Common myeloid progenitor, CD34-positive (primary cell): ENCODE data around the gene HTR3E.
A peak's percentile ranks its signal among the peaks of the same experiment; 100 is the strongest.
"Not testable (repeated sequence)": the region's sequence is repeated elsewhere in the genome, so short reads cannot be mapped to it uniquely, and the experiment has no call there.

ENCODE experiments used
- CTCF ChIA-PET: fragments of 350-600 bp; sonication (Branson Sonifier 250); formaldehyde crosslinking; loops from one replicate; lab custom pipeline; 2021; ENCODE audit warnings: antibody characterized with exemption; lab: Charles Lee
- POLR2A ChIA-PET: fragments of 350-600 bp; sonication (Branson Sonifier 250); formaldehyde crosslinking; loops from one replicate; lab custom pipeline; 2021; ENCODE audit warnings: antibody characterized with exemption; lab: Charles Lee
- DNase-seq, 3 donors: peaks; one replicate each; pipeline versions ENCODE4 v3.0.0 to v3.0.0-alpha.2; 2013
- H3K27ac ChIP-seq, 2 experiments: 1 replicate in 1 of 2; 2 replicates in 1 of 2; pipeline ENCODE4 v1.7.0; 2013; ENCODE audit warnings: inconsistent platforms in 2 of 2, low read length in 2 of 2, mild to moderate bottlenecking in 2 of 2, low read depth in 1 of 2, moderate library complexity in 1 of 2; ENCODE audit not compliant: severe bottlenecking in 2 of 2, insufficient read depth in 1 of 2, poor library complexity in 1 of 2
- H3K27me3 ChIP-seq, 5 experiments: replicated peaks in 2 of 5; 1 replicate in 3 of 5; 2 replicates in 2 of 5; pipeline versions ENCODE4 v1.6.1 to v1.7.0; 2013; ENCODE audit warnings: low read length in 4 of 5, mild to moderate bottlenecking in 2 of 5, moderate library complexity in 2 of 5, inconsistent platforms in 1 of 5; ENCODE audit not compliant: insufficient read depth in 5 of 5, control insufficient read depth in 4 of 5
- H3K36me3 ChIP-seq, 4 experiments: 1 replicate in 2 of 4; 2 replicates in 2 of 4; pipeline versions ENCODE4 v1.6.1 to v1.7.0; 2013; ENCODE audit warnings: low read length in 3 of 4, control low read depth in 1 of 4, mild to moderate bottlenecking in 1 of 4; ENCODE audit not compliant: control insufficient read depth in 4 of 4, insufficient read depth in 4 of 4
- H3K4me1 ChIP-seq, 4 experiments: 1 replicate in 3 of 4; 2 replicates in 1 of 4; pipeline versions ENCODE4 v1.6.1 to v1.7.1; 2013; ENCODE audit warnings: low read length in 3 of 4, mild to moderate bottlenecking in 3 of 4, control low read depth in 1 of 4, inconsistent platforms in 1 of 4, moderate library complexity in 1 of 4; ENCODE audit not compliant: control insufficient read depth in 4 of 4, insufficient read depth in 4 of 4; ENCODE audit errors: control extremely low read depth in 1 of 4
- H3K4me3 ChIP-seq, 7 experiments: 1 replicate in 4 of 7; 2 replicates in 3 of 7; pipeline versions ENCODE4 v1.5.1 to v1.7.0; 2013; ENCODE audit warnings: mild to moderate bottlenecking in 7 of 7, low read length in 6 of 7, moderate library complexity in 6 of 7, inconsistent platforms in 2 of 7, low read depth in 2 of 7, control low read depth in 1 of 7; ENCODE audit not compliant: insufficient read depth in 4 of 7, control insufficient read depth in 1 of 7; ENCODE audit errors: extremely low read depth in 1 of 7
- H3K9me3 ChIP-seq, 5 experiments: 1 replicate in 4 of 5; 2 replicates in 1 of 5; pipeline versions ENCODE4 v1.6.1 to v1.7.1; 2013; ENCODE audit warnings: low read length in 4 of 5, mild to moderate bottlenecking in 2 of 5, inconsistent platforms in 1 of 5, low read depth in 1 of 5, moderate library complexity in 1 of 5; ENCODE audit not compliant: control insufficient read depth in 4 of 5, insufficient read depth in 2 of 5; ENCODE audit errors: control extremely low read depth in 1 of 5
- WGBS: methylation state at CpG from one replicate; pipeline ENCODE4 v1.1.5; 2013; ENCODE audit not compliant: insufficient coverage; 5-methylcytosine and 5-hydroxymethylcytosine counted together

Gene HTR3E

GRCh38 chr3:184149770-184150169, 52.9 kb downstream of the HTR3E start:
- CTCF ChIA-PET: interaction anchor here (1.6 kb wide), 1 partner anchor 23 kb away, joined by 3 read pairs; no protein-coding TSS in a partner anchor
- POLR2A ChIA-PET, H3K4me3 ChIP-seq, DNase-seq, H3K27me3 ChIP-seq, H3K27ac ChIP-seq, H3K9me3 ChIP-seq, H3K4me1 ChIP-seq: not testable (repeated sequence)
- H3K36me3 ChIP-seq: peaks cover 3 to 13% (median 11%) of the 10 kb centered on the region in 4 experiments
- 93% methylated on average over 5 of the region's 6 CpGs for WGBS

GRCh38 chr3:184154885-184155643, 58.2 kb downstream of the HTR3E start, which contains the start of gene DVL3:
DVL3 (plus strand) TSS chr3:184155377; CDS start chr3:184155636, 259 bp downstream.
- H3K9me3 ChIP-seq: no peaks in the 10 kb centered on the region
- WGBS: 2% methylated on average over 77 of the region's 84 CpGs
- CTCF ChIA-PET: interaction anchor here (0.8 to 1.2 kb wide), 2 partner anchors 9 to 22 kb away, joined by 3 read pairs; no protein-coding TSS in a partner anchor
- DNase-seq: peak; percentile 22 to 56 (median 28)
- peaks cover 6 to 39% (median 26%) of the 10 kb centered on the region in 4 experiments for H3K4me1 ChIP-seq
- H3K27ac ChIP-seq: peak within 1 kb of the TSS; percentile 33 to 77
- H3K36me3 ChIP-seq: no peaks in the 10 kb centered on the region
- POLR2A ChIA-PET: interaction anchor here (1.2 kb wide), 1 partner anchor 20 kb away, joined by 3 read pairs; the partner anchor contains the start of gene AP2M1
- H3K4me3 ChIP-seq: peak within 1 kb of the TSS; percentile 52 to 95 (median 76)
- H3K27me3 ChIP-seq: no peaks in the 10 kb centered on the region

GRCh38 chr3:184155644-184156521, 59.0 kb downstream of the HTR3E start:
- Histone ChIP-seq H3K4me1 (peaks cover 6 to 39% (median 28%) of the 10 kb centered on the region in 4 experiments), H3K27me3 (no peaks in the 10 kb centered on the region), H3K9me3 (no peaks in the 10 kb centered on the region), H3K4me3 (peak overlapping the region; percentile 52 to 95 (median 76)), H3K36me3 (no peaks in the 10 kb centered on the region), H3K27ac (peak overlapping the region; percentile 33 to 77)
- DNase-seq: peak in 2 of 3 donors; percentile 56 to 68
- ChIA-PET POLR2A (interaction anchor here (1.2 kb wide), 1 partner anchor 19 kb away, joined by 3 read pairs; the partner anchor contains the start of gene AP2M1), CTCF (interaction anchor here (0.8 to 2.2 kb wide), 4 partner anchors 9 to 136 kb away, joined by 3 to 6 read pairs (median 4); no protein-coding TSS in a partner anchor)
- WGBS: under 1% methylated on average over 42 of the region's 47 CpGs

- no peaks in the 10 kb centered on the region for H3K27me3 ChIP-seq
- 0% methylated on average over 4 of the region's 6 CpGs for WGBS
- H3K9me3 ChIP-seq: no peaks in the 10 kb centered on the region
- DNase-seq: no peak
- H3K4me3 ChIP-seq: peak overlapping the region; percentile 52 to 95 (median 76)
- POLR2A ChIA-PET: no interaction called here
- CTCF ChIA-PET: interaction anchor here (2.0 to 2.2 kb wide), 2 partner anchors 12 to 135 kb away, joined by 5 to 6 read pairs; no protein-coding TSS in a partner anchor
- peaks cover 0 to under 1% (median 0%) of the 10 kb centered on the region in 4 experiments for H3K36me3 ChIP-seq
- H3K27ac ChIP-seq: peak overlapping the region in 1 of 2 experiments; percentile 77
- peaks cover 6 to 39% (median 28%) of the 10 kb centered on the region in 4 experiments for H3K4me1 ChIP-seq
These were observed 59.7 kb downstream of the HTR3E start for GRCh38 chr3:184156522-184156955.
